GM18858 (cell line): ENCODE measurements around the gene ALG13.
"Not testable (repeated sequence)": the region's sequence is repeated elsewhere in the genome, so short reads cannot be mapped to it uniquely, and the experiment has no call there.

Experiments used
- ATAC-seq: cut with Tn5 transposase; IDR thresholded peaks from one replicate; pipeline ENCODE4 v1.9.1; 2021; ENCODE audit not compliant: unreplicated experiment

Gene ALG13

GRCh38 chrX:111680988-111681779 is at the start of gene ALG13:
Gene ALG13 (plus strand): TSS chrX:111681170. CDS start chrX:111681219, 49 bp downstream.
- peak; percentile 98 for ATAC-seq

- no peak for ATAC-seq
Observed at GRCh38 chrX:111634823-111635729, 45.9 kb upstream of the ALG13 start.

GRCh38 chrX:111641969-111642368 is 39.0 kb upstream of the ALG13 start:
- ATAC-seq: no peak

- not testable (repeated sequence) for ATAC-seq
Observed at GRCh38 chrX:111645165-111645564, 35.8 kb upstream of the ALG13 start.

- no peak for ATAC-seq
Observed at GRCh38 chrX:111645607-111646006, 35.4 kb upstream of the ALG13 start.

- no peak for ATAC-seq
Observed at GRCh38 chrX:111646515-111646914, 34.5 kb upstream of the ALG13 start.

GRCh38 chrX:111648802-111649201 is 32.2 kb upstream of the ALG13 start:
- ATAC-seq: no peak

GRCh38 chrX:111649638-111650037 is 31.3 kb upstream of the ALG13 start:
- no peak for ATAC-seq

GRCh38 chrX:111650845-111651244 is 30.1 kb upstream of the ALG13 start:
- no peak for ATAC-seq

- no peak for ATAC-seq
Observed at GRCh38 chrX:111652719-111653118, 28.3 kb upstream of the ALG13 start.

- ATAC-seq: no peak
Observed at GRCh38 chrX:111661241-111661640, 19.7 kb upstream of the ALG13 start.

GRCh38 chrX:111662292-111662691 is 18.7 kb upstream of the ALG13 start:
- no peak for ATAC-seq

GRCh38 chrX:111671668-111672067 is 9.3 kb upstream of the ALG13 start:
- no peak for ATAC-seq

GRCh38 chrX:111687305-111687704 is 6.3 kb downstream of the ALG13 start:
- ATAC-seq: no peak

- no peak for ATAC-seq
Observed at GRCh38 chrX:111695297-111695880, 14.4 kb downstream of the ALG13 start.

- no peak for ATAC-seq
Observed at GRCh38 chrX:111719426-111720210, 38.6 kb downstream of the ALG13 start.

GRCh38 chrX:111728096-111728495 is 47.1 kb downstream of the ALG13 start:
- ATAC-seq: no peak

GRCh38 chrX:111731351-111731750 is 50.4 kb downstream of the ALG13 start:
- no peak for ATAC-seq

GRCh38 chrX:111736571-111736970 is 55.6 kb downstream of the ALG13 start:
- no peak for ATAC-seq

GRCh38 chrX:111742018-111742417 is 61.0 kb downstream of the ALG13 start:
- ATAC-seq: no peak

- ATAC-seq: no peak
Observed at GRCh38 chrX:111743316-111743715, 62.3 kb downstream of the ALG13 start.
